HepG2 (cell line): ENCODE measurements around the gene KIFAP3.

Experiments
- ZNF552 ChIP-seq: sonication (generic); formaldehyde crosslinking; IDR thresholded peaks from 2 replicates; pipeline ENCODE4 v1.9.0; 2022; ENCODE audit warnings: missing genetic modification reagents, mild to moderate bottlenecking, borderline replicate concordance
- ZNF614 ChIP-seq: IDR thresholded peaks from 2 replicates; pipeline ENCODE4 v1.6.1; 2018; ENCODE audit warnings: missing biosample characterization, missing genetic modification reagents, inconsistent platforms, borderline replicate concordance
- TF ChIP-seq, protein P1 (sequence below): sonication (generic); formaldehyde crosslinking; IDR thresholded peaks from 2 replicates; pipeline ENCODE4 v1.5.0; 2020; ENCODE audit warnings: mild to moderate bottlenecking, missing genetic modification reagents, moderate library complexity

GRCh38 chr1:169989246-169989645, 85.2 kb downstream of the KIFAP3 start:
- TF ChIP-seq, protein P1, sequence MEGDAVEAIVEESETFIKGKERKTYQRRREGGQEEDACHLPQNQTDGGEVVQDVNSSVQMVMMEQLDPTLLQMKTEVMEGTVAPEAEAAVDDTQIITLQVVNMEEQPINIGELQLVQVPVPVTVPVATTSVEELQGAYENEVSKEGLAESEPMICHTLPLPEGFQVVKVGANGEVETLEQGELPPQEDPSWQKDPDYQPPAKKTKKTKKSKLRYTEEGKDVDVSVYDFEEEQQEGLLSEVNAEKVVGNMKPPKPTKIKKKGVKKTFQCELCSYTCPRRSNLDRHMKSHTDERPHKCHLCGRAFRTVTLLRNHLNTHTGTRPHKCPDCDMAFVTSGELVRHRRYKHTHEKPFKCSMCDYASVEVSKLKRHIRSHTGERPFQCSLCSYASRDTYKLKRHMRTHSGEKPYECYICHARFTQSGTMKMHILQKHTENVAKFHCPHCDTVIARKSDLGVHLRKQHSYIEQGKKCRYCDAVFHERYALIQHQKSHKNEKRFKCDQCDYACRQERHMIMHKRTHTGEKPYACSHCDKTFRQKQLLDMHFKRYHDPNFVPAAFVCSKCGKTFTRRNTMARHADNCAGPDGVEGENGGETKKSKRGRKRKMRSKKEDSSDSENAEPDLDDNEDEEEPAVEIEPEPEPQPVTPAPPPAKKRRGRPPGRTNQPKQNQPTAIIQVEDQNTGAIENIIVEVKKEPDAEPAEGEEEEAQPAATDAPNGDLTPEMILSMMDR: no peak
- TF ChIP-seq ZNF614 (no peak), ZNF552 (no peak)
